NCI-H187 (cell line): ENCODE data around the gene TMEM42.

ENCODE experiments used
- DNase-seq, 2 experiments: peaks; one replicate each; lab custom pipeline; 2025; lab: John Stamatoyannopoulos, UW

The TMEM42 gene

DNA sequence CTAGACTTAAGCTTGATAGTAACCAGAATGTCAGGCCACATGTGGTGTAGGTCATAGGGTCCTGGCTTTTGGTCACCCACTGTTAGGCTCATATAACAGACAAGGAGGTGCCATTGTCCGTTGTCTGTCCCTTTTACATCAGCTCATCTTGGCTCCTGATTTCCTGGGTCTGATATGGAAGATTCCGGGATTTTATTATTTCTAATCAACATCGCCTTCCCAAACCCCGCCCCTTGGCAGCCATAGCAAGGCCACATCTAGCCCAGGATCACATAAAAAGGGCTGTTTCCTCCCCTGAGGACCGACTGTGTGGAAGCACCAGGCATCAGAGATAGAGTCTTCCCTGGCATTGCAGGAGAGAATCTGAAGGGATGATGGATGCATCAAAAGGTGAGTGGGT is 12.6 kb downstream of the TMEM42 start, which contains the start of gene TGM4:
Gene TGM4, plus strand, starts transcription at position 301 of the 400 bp plus-strand sequence. Its CDS starts 71 bp downstream, at position 372.
- no peak for DNase-seq

DNA sequence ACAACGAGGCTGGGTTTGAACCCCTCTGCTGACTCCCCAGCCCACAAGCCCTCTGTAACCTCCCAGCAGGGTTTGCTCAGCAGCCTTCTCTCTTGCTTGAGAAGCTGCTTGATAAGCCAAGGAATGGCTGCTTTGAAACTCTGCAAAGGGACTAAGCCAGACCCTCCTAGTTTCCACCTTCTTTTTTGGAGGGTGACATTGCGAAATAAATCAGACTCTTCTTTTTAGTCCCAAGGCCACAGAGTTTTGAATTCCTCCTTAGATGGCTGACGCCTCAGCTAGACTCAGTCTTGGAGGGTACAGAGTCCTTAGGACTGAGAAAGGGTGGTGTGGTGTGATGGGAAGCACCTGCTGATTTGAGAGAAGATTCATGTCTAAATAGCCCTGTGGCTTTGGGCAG is 13.9 kb downstream of the TMEM42 start:
- no peak for DNase-seq

DNA sequence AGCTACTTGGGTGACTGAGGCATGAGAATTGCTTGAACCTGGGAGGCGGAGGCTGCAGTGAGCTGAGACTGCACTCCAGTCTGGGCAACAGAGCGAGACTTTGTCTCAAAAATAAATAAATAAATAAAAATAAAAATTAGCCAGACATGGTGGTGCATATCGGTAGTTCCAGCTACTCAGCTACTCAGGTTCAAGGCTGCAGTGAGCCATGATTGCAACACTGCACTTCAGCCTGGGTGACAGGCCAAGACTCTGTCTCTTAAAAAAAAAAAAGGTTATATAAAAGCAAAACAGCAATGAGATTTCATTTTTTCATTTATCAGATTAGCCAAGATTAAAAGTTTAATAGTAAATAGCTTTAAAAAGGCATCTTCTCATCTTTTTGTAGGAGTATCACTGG is 15.6 kb downstream of the TMEM42 start:
- DNase-seq = no peak

DNA sequence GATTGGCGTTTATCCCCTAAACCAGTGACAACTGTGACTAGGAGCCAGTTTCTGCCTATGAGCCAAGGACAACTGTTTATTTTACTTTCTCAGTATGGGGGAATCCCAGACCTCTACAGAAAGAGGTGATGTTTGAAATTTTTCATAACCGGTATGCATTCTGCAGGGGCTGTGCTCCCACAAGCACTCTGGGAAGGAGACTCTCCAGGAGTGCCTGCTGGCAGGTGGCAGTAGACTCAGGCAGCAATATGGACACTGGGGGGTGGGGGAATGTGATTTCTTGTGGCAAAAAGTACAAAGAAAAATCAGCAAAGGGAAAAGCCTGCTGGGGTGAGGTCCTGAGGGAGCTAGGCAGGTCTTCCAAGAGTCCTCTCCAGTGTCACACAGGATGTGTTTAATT is 18.6 kb downstream of the TMEM42 start:
- no peak for DNase-seq

DNA sequence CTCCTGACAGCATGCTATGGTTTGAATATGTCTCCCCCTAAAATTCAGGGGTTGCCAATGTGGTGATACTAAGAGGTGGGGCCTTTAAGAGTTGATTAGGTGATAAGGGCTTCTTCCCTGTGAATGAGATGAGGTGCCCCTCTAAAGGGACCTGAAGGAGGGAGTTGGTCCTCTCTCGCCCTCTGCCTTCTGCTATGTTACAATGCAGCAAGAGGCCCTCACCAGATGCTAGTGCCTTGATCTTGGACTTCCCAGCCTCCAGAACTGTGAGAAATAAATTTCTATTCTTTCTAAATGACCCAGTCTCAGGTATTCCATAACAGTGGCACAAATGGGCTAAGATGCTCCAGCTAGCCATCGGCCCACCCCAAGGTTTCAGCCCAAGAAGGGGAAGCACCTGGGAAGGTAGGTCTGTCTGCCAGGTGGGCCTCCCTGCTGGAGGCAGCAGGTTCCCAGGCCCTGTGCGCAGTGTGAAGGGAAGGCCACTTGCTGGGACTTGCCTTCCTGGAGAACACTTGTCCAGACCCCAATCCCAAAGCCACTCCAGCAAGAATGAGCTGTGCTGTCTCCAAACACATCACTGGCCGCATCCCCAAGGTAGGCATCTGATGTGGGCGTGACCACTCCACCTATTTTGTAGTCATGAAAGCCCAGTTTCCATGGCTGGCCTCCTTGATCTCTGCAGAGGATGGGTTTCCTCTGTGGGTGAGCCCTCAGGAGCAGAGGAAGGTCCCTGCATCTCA is 21.7 kb downstream of the TMEM42 start:
- DNase-seq = no peak

DNA sequence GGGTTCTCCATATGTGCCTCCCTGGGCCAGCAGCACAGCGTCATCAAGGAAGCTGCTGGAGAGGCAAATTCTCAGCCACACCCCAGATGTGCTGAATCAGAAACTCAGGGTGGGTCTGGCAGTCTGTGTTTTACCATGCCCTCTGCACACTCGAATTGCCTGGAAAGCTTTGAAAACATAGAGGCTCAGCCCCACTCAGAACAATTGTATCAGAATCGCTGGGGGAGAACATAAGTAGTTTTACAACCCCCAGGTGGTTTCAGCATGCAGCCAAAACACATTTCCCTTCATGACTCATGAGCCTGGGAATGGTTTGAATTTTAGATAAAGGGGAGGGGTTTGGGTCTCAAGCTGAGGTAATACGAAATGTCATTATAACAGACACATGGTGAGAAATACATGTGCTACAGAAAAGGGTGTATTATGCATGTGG is 22.3 kb downstream of the TMEM42 start:
- DNase-seq = no peak

DNA sequence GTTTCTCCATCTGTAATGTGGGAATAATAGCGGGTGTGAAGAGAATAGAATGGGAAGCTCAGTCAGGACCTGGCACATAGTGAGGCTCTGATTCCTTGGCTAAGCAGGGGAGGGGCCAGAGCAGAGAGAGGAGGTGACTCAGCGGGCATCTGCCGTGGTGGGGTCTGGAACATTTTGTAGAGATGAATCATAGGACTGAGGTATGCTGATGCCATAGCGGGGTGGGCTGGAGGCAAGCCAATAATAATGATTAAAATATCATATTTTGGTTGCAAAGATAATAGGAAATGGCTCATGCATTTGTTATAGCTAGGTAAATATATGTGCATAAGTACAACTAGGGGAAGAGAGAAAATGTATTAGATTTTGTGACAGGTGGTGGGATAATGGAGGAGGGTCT is 23.9 kb downstream of the TMEM42 start:
- DNase-seq = no peak

DNA sequence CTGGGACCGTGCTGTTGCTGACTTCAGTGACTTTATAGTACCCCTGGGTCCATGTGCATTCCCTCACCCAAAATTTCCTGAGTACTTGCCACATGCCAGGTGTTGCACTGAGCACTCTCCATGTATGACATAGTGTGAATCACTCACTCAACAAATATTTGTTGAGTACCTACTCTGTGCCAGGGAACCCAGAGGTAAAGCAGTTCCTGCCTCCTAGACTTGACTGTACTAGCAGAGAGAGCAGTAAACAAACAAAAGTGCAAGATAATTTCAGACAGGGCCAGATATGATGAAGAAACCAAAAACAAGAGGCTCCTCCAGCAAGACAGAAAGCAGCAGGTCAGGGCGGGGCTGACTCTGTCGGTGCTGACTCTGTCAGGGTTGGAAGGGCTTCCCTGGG is 24.8 kb downstream of the TMEM42 start:
- DNase-seq = no peak

DNA sequence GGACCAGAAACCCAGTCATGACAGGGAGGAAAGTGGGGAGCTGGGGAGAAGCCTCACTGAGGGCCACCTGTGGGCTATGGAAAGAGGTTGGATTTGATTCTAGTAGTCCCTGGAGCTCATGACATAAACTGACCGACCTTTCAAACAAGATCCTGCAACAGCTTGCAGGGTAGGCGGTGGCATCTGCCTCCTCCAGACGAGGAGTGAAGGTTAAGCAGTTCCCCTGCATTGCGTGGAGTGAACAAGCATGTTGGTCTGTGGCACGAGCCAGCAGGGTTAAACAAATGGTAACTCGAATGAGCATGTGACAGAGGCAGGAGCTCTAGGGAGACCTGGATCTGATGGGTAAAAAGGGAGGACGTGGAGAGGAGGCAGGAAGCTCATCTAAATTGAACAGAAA is 25.4 kb downstream of the TMEM42 start:
- DNase-seq = no peak

DNA sequence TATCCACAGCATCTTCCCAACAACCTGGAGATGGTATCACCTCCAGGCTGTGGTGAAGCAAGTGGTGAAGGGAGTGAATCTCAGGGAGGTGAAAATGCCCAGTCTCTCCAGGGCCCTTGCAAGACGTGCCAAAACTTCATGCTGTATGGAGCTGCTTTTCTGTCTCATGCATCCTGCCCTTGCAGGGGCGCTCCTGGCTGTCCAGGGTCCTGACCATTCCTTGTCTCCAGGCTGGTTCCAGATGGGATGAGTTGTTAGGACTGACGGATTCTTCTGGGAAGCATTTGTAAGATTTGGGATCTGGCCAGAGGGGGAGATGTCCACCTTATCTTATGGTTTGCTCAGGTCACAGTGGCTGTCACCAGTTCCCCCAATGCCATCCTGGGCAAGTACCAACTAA is 28.5 kb downstream of the TMEM42 start:
- no peak for DNase-seq

DNA sequence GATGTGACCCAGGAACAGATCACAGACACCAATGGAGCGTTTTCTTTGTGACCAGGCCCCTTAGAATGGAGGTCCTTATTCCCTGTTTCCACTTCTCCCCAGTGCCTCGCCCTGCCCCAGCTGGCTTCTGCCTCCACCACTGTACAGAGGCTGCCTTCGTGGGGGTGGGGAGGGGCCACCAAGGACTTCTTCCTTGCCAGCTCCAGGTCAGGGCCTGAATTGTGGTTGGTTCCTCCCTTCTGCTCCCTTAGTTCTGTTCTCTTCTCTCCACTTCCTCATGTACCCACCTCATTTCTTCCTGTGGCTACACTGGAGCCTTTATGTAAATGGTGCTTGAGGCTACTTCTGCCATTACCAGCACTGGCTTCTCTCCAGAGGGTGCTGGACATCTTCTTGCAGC is 29.1 kb downstream of the TMEM42 start:
- no peak for DNase-seq

DNA sequence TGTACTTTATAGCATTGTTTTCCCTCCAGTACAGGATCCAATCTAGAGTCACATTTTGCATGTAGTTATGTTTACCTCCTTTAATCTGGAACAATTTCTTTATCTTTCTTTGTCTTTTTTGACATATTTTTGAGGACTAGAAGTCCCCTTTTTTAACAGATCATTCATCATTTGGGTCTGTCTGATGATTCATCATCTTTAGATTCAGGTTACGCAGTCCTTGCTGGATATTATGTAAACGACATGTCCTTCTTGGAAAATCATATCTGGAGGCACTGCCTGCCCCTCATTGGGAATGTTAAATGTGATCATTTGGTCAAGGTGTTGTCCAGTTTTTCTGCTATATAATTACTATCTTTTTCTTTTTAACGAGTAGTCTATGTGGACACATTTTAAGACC is 31.0 kb downstream of the TMEM42 start:
- DNase-seq = no peak

DNA sequence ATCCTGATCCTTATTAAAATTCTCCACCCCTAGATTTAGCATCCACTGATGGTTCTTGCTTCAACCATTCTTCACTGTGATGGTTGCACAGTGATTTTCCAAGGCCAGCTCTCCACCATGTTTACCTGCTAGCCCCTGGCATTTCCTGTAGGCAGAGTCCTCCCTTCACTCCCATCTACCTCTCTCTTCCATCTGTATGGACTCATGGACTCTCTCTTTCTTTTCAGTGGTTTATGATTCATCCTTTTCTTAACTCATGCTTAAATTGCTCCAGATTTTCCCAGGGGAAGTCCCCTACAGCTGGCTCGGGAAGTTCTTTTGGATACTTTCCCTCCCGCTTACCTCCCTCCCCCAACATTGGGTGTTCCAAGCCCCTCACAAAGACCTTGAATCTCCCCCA is 31.4 kb downstream of the TMEM42 start:
- no peak for DNase-seq

DNA sequence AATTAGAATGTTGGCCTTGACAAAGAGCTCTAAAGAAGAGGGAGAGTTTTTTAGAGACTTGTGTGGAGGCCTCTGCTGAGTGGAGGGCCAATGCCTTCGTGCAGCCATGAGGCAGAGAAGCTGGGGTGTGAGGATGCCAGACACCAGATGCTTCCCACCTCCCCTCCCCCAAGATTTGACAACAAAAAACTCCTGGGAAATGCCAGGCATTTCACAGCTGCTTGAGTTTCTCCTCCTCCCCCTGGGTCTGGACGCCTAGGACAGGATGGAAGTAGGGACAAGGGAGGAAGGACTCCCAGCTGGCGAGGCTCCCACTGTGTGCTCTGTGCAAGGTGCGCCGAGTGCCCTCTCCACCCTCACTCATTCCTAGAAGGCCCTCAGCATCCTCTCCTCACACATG is 32.8 kb downstream of the TMEM42 start:
- DNase-seq = no peak

DNA sequence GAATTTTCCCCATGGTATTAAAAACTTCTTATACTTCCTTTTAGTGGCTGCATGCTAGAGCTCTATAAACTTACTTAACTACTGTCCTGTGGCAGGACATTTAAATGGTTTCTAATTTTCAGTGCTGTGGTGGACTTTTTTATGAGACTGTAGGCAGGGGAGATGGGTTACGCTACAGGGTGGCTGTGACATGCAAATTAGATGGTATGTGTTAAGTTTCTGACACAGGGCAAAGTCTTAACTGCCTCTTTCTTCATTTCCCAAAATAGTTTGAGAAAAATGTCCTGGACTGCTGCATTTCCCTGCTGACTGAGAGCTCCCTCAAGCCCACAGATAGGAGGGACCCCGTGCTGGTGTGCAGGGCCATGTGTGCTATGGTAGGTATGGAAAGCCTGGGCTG is 34.7 kb downstream of the TMEM42 start:
- no peak for DNase-seq

DNA sequence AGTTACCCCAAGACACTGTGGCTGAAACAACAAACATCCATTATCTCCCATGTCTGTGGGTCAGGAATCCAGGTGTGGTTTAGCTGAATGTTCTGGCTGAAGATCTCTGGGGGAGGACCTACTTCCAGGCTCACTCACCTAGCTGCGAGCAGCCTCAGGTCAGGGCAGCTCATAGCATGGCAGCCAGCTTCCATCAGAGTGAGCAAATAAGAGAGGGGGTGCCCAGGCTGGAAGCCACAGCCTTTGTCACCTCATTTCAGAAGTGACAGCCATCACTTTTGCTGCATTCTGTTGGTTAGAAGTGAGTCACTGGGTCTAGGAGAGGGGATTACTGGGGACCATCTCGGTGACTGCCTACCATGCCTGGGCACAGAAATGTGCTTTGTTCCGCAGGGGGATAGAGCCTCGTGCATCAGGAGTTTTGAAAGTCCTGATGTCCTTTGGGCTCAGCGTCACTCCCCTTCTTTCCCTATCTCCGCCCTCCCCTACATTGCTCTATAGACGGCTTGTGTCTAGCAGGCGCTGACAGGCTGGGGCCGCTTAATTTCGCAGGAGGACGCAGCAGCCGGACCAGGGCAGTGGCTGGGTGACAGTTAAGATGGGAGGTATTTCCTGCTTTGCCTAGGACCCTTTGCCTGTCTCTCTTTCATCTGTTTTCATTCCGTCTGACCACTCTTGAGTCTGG is 38.1 kb downstream of the TMEM42 start:
- no peak for DNase-seq

DNA sequence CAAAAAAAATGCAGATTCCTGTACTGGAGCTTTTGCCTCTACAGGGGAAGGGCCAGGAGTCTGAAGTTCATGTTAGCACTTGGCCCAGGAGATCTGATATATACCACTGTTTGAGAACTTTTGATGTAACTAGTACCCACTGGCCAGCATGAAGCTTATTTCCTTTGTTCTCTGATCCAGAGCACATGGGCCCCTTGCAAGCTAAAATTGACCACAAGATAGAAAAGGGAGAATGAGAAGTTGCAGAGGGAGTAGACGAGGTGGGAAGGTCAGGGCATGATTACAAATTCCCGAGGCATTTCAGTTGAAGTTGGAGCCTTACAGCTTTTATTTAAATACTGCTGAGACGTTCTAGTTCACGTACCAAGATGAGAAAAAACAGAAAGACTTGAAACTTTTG is 40.9 kb downstream of the TMEM42 start:
- DNase-seq = no peak

DNA sequence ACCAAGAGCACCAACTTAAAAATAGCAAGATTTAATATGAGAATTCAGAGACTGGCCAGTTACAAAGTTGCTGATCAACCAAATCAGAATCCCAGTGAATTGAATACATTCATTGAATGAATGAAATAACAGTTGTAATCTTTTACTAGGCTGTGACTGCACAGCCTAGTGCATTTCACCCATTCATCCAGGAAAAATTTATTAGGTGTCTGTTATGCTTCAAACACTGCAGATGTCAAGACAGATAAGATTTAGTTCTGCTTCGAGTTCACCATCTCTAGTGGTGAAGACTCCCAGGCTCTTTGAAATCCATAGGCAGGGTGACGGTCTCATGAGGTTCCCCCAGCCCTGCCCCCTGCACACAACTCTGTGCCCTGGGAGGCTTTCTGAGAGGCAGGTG is 41.6 kb downstream of the TMEM42 start:
- no peak for DNase-seq

DNA sequence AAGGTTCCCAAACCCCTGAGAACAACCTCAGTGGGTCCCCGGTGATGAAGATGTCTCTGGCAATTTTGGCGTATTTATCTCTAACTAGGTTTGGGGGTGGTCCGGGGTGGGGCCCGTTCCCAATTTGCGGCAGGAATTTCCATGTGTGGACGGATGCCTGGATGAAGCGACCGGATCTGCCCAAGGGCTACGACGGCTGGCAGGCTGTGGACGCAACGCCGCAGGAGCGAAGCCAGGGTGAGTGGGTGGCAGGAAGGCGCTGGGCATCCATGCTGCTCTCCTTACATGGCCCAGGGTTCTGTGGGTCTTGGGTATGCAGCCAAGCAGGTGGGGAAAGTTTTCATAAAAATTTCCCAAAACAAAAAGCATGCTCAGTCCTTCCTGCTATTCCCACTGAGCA is 42.0 kb downstream of the TMEM42 start:
- no peak for DNase-seq

DNA sequence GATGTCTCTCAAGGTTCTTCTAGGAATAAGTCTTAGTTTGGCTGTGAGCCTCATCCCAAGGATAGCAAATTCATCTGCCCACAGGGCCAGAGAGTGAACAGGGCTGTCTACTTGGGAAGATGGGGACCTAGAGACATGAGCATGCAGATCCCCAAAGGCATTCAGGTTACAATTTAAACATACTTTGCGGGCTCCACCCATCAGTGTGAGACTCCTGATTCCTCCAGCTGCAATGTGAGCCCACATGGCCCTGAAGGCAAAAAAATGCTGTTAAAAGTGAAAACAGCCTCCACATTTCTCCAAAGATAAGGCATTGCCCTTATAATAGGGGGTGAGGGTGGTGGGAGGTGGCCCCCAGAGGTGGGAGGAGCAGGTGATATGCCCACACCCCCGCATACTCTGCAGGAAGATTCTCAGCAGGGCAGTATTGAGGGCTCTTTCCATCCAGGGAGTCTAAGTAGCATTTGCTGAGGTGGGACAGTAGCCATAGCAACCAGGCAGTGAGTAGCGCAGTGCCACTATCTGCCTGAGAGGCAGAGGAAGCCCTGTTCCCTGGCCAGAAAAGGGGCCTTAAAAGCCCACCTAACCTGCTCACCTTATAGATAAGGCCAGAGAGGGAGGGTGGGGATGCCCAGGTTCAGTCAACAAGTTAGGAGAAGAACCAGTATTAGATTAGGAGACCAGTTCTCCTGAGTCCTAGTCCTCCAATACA is 43.9 kb downstream of the TMEM42 start:
- DNase-seq = no peak

DNA sequence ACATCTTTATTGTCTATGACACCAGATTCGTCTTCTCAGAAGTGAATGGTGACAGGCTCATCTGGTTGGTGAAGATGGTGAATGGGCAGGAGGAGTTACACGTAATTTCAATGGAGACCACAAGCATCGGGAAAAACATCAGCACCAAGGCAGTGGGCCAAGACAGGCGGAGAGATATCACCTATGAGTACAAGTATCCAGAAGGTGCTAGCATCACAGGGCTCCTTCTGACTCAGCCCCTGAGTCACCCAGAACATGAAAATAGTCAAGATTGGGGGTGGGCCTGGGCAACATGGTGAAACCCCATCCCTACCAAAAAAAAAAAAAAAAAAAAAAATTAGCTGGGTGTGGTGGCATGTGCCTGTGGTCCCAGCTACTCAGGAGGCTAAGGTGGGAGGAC is 45.3 kb downstream of the TMEM42 start:
- DNase-seq = no peak

DNA sequence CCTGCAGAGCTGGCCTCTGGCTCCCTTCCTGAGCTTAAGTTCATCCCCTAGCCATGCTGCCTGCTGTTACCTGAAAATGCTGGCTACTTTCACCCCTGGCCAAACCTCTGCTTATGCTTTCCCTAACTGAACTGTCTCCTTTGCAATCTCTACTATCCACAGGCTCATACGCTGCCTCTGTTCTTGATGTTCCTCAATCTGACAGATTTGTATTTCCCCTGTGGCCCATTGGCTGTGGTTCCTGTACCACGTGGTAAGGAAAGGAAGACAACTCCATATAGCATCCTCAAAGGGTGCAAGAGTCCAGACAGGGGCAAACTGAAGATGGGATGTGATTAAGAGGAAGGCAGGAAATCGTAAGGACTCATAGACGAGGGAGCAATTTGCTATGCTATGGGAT is 45.9 kb downstream of the TMEM42 start:
- DNase-seq = no peak

DNA sequence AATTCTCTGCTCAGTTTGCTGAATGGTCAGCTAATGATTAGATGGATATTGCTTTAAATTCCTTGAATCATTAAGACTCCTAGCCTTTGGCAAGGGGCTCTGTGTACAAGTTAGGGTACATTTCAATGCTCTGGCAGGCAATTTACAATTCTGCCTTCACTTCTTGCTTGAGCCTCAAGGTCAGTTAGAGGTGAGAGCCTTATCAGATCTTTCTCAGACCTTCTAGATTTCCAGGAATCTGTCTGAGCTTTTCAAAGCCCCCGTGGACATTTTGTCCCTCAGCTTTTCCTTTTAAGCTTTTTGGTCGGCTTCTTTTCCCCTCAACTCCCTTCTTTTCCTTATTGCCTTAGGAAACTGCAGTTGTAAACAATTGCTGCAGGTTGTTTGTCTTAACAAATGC is 47.4 kb downstream of the TMEM42 start:
- DNase-seq = no peak
